GM19328 (cell line): ENCODE data around the gene TTL.

Experiments
- ATAC-seq: cut with Tn5 transposase; IDR thresholded peaks from one replicate; pipeline ENCODE4 v1.9.1; 2021; ENCODE audit warnings: mild to moderate bottlenecking, moderate library complexity; ENCODE audit not compliant: unreplicated experiment

TTL gene

DNA sequence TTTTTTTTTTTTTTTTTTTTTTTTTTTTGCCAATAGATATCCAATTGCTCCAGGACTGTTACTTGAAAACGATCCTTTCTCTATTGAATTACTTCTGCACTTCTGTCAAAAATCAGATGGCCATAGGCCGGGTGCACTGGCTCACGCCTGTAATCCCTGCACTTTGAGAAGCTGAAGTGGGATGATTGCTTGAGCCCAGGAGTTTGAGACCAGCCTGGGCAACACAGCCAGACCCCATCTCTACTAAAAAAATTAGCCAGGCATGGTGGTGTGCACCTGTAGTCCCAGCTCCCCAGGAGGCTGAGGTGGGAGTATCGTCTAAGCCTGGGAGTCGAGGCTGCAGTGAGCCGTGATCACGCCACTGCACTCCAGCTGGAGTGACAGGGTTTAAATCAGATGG, 98.1 kb downstream of the TTL start:
- ATAC-seq = no peak

DNA sequence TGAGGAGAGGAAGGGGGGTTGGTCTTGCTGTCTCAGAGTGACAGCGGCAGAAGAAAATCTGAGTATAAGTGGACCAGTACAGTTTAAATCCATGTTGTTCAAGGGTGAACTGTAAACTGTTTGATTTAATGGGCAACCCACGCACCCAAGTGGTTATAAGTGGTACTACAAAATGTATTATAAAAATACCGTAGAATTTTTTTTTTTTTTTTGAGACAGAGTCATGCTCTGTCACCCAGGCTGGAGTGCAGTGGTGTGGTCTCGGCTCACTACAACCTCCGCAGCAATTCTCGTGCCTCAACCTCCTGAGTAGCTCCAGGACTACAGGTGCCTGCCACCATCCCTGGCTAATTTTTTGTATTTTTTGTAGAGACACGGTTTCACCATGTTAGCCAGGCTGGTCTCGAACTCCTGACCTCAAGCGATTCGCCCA, 100.4 kb downstream of the TTL start:
- no peak for ATAC-seq

DNA sequence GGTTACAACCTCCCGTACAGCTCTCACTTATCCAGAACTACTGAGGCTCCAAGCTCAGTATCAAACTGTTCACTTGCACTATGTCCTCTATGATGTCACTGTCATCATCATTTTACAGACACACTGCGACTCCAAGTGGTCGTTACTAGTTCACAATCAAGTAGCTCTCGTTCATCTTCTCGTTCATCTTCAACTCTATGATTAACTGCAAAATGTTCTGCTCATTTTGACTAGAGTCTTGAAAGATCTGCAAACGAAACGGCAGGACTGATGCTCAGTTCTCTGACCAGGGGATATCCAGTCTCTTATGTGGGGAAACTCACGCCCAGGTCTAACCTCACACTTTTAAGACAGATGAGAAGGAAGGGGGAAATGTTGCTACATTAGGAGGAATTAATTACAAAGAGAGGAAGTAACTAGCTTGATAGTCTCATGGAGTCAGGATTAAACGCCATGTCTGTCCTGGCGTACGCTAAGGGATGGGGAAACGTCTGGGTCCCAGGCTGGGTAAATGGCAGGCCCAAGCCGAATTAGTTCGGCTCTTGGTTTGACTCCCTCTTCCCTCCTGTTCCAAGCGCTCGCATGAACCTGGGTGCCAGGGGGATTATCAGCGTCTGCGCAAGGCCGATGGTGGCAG, 101.7 kb downstream of the TTL start:
- no peak for ATAC-seq

DNA sequence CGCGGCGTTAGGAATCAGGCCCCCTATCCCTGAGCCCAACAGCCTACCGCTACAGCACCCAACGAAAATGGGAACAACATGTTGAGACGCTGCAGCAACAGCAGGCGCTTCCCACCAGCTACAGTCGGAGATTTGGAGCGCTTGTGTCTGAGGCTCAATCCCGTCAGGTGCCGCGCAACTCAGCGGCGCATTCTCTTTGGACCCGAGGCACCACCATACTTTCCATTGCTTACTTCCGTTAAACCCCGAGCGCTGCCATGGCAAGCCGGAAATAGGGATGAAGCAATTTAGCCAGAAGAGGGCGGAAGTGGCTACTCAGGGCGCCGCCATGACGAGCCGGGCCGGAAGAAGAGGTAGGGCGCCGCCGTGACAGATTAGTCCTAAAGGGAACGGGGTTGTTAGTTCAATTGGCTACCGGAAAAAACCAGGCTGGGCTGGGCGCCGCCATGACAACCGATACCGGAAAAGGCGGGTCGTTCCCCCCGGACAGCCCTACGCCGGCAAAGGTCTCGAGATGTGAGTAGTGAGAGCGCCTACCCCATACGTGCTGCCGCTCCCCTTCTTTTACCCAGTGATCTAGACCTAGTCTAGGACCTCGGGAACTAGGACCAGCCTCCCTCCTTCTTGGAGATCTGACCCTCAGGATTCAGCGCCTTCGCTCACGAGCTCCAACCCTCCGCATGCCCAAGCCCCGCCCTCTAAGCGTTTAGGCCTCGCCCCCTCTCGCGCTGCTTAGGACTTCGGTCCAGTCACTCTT, 102.4 kb downstream of the TTL start, which contains the start of gene CHCHD5:
Gene CHCHD5 (plus strand): TSS at position 476 of the 757 bp plus-strand sequence. CDS start 39 bp downstream, at position 515.
- ATAC-seq = peak; percentile 95

DNA sequence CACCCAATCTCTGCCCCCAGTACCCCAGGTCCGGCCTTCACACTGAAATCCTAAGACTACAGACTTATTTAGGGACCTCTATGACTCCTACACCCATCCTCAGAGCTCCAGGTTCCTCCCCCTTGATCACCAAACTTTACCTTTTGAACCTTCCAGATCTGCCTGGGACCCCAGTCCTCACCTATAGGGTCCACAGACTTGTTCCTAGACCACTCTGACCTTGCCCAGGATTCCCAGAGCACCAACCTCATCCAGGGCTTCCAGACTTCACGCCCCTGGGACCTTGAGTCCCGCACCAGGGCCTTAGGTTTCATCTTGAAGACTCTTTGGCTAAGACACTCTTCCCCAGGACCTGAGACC, 102.9 kb downstream of the TTL start:
- ATAC-seq = no peak

DNA sequence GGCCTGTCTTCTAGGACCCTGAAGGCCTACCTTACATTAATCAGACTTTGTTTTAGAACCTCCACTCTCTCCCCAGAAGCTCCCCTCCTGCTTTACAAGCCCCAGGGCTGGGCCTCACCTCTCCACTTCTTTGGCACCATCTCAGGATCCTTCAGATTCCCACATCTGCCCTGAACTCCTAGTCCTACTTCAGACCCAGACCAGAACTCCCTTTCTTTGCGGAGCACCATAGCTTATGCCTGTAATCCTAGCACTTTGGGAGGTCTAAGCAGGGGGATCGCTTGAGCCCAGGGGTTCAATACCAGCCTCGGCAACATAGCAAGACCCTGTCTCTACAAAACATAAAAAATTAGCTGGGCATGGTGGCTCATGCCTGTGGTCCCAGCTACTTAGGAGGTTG, 103.4 kb downstream of the TTL start:
- no peak for ATAC-seq

DNA sequence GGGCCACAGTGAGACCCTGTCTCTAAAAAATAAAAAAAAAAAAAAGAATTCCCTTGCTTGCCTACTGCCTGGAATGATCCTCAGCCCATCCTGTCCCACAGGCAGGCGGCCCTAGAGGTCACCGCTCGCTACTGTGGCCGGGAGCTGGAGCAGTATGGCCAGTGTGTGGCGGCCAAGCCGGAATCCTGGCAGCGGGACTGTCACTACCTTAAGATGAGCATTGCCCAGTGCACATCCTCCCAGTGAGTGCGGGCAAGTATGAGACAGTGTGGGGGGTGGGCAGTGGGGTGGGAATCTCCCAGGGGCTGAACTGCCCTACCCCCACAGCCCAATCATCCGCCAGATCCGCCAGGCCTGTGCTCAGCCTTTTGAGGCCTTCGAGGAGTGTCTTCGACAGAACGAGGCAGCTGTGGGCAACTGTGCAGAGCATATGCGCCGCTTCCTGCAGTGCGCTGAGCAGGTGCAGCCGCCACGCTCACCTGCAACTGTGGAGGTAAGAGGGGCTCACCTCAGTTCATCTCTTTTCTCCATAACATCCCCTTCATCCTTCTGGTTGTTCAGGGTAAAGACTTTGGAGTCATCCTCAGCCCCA, 104.0 kb downstream of the TTL start:
- ATAC-seq = no peak

DNA sequence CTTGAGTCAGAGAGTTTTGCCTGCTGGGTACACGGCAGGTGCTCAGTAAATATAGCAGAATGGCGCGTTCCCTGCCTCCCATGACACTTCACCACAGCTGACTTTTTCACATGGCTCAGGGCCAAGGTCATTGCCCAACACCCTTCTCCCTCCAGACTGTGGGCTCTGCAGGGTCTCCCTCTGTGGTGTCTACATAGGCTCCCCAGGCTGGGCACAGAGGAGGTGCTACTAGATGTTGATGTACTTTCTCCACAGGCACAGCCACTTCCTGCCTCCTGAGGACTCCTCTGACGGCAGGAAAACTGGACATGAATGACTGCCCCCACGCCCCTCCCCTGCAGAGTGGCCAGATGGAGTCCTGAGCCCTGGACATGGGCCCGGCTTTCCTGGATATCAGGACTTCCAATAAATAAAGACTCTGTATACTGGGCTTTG, 106.7 kb downstream of the TTL start:
- no peak for ATAC-seq
